HG02884 (cell line): ENCODE data around the gene BICRA.
"Not testable (repeated sequence)": the region's sequence is repeated elsewhere in the genome, so short reads cannot be mapped to it uniquely, and the experiment has no call there.

Experiments used
- ATAC-seq: cut with Tn5 transposase; IDR thresholded peaks from one replicate; pipeline ENCODE4 v1.9.1; 2021; ENCODE audit warnings: mild to moderate bottlenecking, moderate library complexity; ENCODE audit not compliant: unreplicated experiment

Gene BICRA

GRCh38 chr19:47658431-47659348 lies 49.8 kb downstream of the BICRA start:
- no peak for ATAC-seq

DNA sequence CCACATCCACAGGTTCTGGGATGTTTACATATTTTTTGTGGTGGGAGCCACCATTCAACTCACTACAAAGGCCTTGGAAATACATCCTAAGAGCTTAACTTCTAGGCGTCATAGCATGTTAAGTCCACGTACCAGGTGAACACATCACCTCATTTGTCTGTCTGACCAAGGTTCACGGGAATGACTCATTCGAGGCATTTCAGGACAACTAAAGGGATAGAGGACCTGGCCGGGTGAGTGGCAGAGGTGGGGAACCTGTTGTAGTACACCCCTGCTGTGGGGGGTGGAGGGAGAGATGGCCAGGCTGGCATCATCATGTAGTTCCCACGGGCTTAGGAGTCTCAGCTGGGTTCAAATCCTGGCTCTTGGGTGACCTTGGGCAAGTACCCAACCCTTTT lies 51.5 kb downstream of the BICRA start:
- ATAC-seq: no peak

GRCh38 chr19:47661161-47661560 lies 52.2 kb downstream of the BICRA start:
- no peak for ATAC-seq

DNA sequence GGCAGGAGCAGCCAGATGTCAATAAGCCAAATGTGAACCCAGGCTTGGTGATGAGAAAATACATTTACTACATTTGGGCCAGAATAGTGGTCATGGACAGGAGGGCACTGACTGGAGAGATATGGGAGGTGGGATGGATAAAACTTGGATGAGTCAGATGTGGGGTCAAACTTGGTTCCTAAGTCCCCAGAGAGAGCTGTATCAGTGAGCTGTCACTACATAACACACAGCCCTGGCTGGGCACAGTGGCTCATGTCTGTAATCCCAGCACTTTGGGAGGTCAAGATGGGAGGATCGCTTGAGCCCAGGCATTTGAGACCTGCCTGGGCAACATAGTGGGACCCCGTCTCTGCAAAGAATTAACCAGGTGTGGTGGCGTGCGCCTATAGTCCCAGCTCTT lies 52.7 kb downstream of the BICRA start:
- ATAC-seq: no peak

DNA sequence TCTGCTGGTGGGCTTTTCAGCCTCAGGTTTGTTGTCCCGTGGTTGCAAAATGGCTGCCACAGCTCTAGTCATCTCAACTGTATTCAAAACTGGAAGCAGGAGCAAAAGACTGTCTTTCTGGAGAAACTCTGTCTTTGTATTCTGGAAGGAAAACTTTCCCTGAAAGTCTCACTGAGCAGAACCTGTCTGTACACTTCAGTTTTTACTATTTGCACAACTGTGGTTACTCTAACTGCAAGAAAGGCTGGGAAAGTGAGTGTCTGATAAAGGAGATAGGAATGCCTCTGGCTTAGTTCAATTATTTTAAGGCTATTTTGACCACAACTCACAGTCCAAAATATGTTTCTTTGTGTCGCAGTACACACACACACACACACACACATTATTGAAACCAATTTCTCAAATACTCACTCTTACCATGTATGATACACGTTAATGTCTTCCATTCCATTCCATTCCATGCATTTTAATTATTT lies 54.5 kb downstream of the BICRA start:
- ATAC-seq: no peak

GRCh38 chr19:47663911-47664771 lies 55.2 kb downstream of the BICRA start:
- no peak for ATAC-seq

DNA sequence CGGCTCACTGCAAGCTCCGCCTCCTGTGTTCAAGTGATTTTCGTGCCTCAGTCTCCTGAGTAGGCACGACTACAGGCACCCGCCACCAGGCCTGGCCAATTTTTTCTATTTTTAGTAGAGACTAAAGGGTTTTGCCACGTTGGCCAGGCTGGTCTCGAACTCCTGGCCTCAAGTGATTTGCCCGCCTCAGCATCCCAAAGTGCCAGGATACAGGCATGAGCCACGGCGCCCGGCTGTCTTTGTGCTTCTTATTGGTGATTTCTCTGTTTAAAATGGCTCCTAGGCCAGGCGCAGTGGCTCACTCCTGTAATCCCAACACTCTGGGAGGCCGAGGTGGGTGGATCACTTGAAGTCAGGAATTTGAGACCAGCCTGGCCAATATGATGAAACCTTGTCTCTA lies 59.6 kb downstream of the BICRA start:
- not testable (repeated sequence) for ATAC-seq

- ATAC-seq: no peak
Observed at GRCh38 chr19:47670736-47671135, 61.8 kb downstream of the BICRA start.

- ATAC-seq: no peak
Observed at GRCh38 chr19:47671499-47671898, 62.6 kb downstream of the BICRA start.

GRCh38 chr19:47673426-47673825 lies 64.5 kb downstream of the BICRA start:
- no peak for ATAC-seq

DNA sequence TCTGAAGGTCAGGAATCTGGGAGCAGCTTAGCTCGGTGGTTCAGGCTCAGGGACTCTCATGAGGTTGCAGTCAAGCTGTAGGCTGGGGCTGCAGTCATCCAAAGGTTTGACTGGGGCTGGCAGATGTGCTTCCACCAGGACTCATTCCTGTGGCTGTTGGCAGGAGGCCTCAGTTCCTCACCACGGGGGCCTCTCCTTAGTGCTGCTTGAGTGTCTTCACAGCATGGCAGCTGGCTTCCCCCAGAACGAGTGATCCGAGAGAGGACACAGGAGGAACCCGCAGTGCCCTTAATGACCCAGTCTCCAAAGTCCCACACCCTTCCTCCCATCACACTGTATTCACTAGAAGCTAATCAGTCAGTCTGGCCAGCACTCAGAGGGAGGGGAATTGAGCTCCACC lies 65.6 kb downstream of the BICRA start:
- no peak for ATAC-seq

- no peak for ATAC-seq
Observed at GRCh38 chr19:47675271-47675670, 66.3 kb downstream of the BICRA start.

GRCh38 chr19:47675859-47676258 lies 66.9 kb downstream of the BICRA start:
- ATAC-seq: no peak

GRCh38 chr19:47676811-47677210 lies 67.9 kb downstream of the BICRA start:
- no peak for ATAC-seq

- ATAC-seq: no peak
Observed at GRCh38 chr19:47679251-47679900, 70.4 kb downstream of the BICRA start.

- no peak for ATAC-seq
Observed at GRCh38 chr19:47679922-47680857, 71.3 kb downstream of the BICRA start.

GRCh38 chr19:47680858-47681332 lies 72.0 kb downstream of the BICRA start:
- no peak for ATAC-seq

- no peak for ATAC-seq
Observed at GRCh38 chr19:47681388-47681787, 72.5 kb downstream of the BICRA start.

DNA sequence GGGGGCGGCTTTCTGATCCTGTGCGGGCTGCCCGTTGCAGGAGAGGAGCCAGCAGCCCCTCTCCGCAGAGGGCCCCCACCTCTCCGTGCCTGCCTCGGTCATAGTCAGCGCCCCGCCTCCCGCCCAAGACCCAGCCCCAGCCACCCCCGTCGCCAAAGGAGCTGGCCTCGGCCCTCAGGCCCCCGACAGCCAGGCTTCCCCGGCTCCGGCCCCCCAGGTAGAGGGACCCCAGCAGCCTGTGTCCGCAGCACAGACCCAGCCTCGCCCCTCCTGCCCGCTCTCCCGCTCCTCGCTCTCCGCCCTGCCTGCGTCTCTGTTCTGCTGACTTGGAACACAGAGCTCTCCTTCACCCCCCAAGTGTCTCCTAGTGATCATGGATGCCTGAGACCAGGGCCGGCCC lies 73.0 kb downstream of the BICRA start:
- ATAC-seq: no peak

GRCh38 chr19:47682939-47683338 lies 74.0 kb downstream of the BICRA start:
- no peak for ATAC-seq
